ENCODE results near the gene THRA. TPM values are rescaled to one million over a fixed set of nuclear protein-coding genes. Genes with fewer than 3 reads are reported as not detected.

Gene THRA
- total RNA-seq, 1 experiment from 2014 or later, result 14.5 TPM

DNA sequence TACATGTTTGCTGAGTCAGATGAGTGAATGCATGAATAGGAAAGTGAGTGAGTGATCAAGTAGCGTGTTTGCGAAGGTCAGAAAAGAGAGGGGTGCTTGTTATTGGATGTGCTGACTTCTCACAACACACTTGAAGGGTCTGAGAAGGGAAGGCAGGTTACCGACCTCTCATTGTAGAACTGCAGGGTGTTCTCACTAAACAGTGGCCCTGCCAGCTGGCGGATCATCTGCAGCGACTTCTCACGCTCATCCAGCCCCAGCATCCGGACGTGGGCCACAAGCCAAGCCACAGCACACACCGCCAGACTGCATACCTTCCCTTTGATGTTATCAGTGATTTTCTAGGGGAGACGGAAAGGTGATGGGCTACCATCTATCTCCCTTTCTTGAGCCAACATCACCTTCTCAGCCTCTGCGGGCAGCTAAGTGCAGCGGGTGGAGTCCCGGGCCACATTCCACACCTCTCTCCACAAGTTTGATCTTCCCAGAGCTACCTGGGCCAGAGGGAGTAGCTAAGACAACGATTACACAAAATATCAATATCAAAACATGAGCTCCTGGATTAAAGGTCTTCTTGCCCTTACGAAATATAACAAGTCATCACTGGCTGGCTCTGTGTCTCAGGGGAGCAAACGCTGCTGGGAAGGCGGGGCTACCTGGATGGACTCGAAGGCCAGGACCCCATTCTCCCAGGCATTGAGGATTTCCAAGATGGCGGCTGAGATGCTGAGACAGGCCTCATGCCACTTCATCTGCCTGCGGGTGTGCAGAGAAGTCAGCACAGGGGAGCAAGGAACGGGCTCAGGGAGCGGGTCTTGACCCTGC lies 36.6 kb upstream of the THRA start:
- Histone ChIP-seq H3K27me3 (replicated peaks; ENCODE audit: insufficient read depth, low read depth, low read length, poor library complexity) (no peaks in the 10 kb centered on the region), H3K27ac (ENCODE audit: low read depth, low read length, poor library complexity, severe bottlenecking) (no peak overlapping the region), H3K36me3 (ENCODE audit: insufficient read depth, low read length, poor library complexity, severe bottlenecking) (no peaks in the 10 kb centered on the region), H3K9me3 (ENCODE audit: low read depth, low read length, poor library complexity, severe bottlenecking) (no peaks in the 10 kb centered on the region), H3K4me1 (ENCODE audit: insufficient read depth, low read length, poor library complexity, severe bottlenecking) (no peaks in the 10 kb centered on the region), H3K4me3 (ENCODE audit: low read depth, low read length, poor library complexity, severe bottlenecking) (no peak overlapping the region)
- TF ChIP-seq EZH2 (IDR thresholded peaks at IDR 0.05; ENCODE audit: borderline replicate concordance, low read depth, low read length, poor library complexity, severe bottlenecking), result no peak
- TF ChIP-seq, protein P1, sequence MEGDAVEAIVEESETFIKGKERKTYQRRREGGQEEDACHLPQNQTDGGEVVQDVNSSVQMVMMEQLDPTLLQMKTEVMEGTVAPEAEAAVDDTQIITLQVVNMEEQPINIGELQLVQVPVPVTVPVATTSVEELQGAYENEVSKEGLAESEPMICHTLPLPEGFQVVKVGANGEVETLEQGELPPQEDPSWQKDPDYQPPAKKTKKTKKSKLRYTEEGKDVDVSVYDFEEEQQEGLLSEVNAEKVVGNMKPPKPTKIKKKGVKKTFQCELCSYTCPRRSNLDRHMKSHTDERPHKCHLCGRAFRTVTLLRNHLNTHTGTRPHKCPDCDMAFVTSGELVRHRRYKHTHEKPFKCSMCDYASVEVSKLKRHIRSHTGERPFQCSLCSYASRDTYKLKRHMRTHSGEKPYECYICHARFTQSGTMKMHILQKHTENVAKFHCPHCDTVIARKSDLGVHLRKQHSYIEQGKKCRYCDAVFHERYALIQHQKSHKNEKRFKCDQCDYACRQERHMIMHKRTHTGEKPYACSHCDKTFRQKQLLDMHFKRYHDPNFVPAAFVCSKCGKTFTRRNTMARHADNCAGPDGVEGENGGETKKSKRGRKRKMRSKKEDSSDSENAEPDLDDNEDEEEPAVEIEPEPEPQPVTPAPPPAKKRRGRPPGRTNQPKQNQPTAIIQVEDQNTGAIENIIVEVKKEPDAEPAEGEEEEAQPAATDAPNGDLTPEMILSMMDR (conservative IDR thresholded peaks at IDR 0.05; ENCODE audit: low read depth, low read length), result no peak
- intact Hi-C loops (cut with micrococcal nuclease; ENCODE audit: unreplicated experiment), result no loop called here
- ChIA-PET CTCF (no interaction called here), POLR2A (ENCODE audit: low non-redundant PET) (no interaction called here)
- DNase-seq (ENCODE audit: low spot score), result no peak
- no TSS peak for BruUV-seq (replicated peaks)

- no peaks in the 10 kb centered on the region for H3K4me1 ChIP-seq (ENCODE audit: insufficient read depth, low read length, poor library complexity, severe bottlenecking)
- H3K36me3 ChIP-seq (ENCODE audit: insufficient read depth, low read length, poor library complexity, severe bottlenecking), result no peaks in the 10 kb centered on the region
- no peaks in the 10 kb centered on the region for H3K27me3 ChIP-seq (replicated peaks; ENCODE audit: insufficient read depth, low read depth, low read length, poor library complexity)
- ChIA-PET CTCF (interaction anchor here (0.6 kb wide), 1 partner anchor 17 kb away, joined by 3 read pairs; no protein-coding TSS in a partner anchor), POLR2A (ENCODE audit: low non-redundant PET) (no interaction called here)
- intact Hi-C loops (cut with micrococcal nuclease; ENCODE audit: unreplicated experiment), result no loop called here
- no TSS peak for BruUV-seq (replicated peaks)
- TF ChIP-seq EZH2 (IDR thresholded peaks at IDR 0.05; ENCODE audit: borderline replicate concordance, low read depth, low read length, poor library complexity, severe bottlenecking), result no peak
- TF ChIP-seq, protein P1 (conservative IDR thresholded peaks at IDR 0.05; ENCODE audit: low read depth, low read length), result peak; percentile 71
- DNase-seq (ENCODE audit: low spot score), result peak; percentile 74
- no peaks in the 10 kb centered on the region for H3K9me3 ChIP-seq (ENCODE audit: low read depth, low read length, poor library complexity, severe bottlenecking)
- no peak overlapping the region for H3K4me3 ChIP-seq (ENCODE audit: low read depth, low read length, poor library complexity, severe bottlenecking)
- H3K27ac ChIP-seq (ENCODE audit: low read depth, low read length, poor library complexity, severe bottlenecking), result no peak overlapping the region
Observed at GRCh38 chr17:40026816-40027613, 35.8 kb upstream of the THRA start.

GRCh38 chr17:40027614-40028012 lies 35.2 kb upstream of the THRA start:
- TF ChIP-seq, protein P1 (conservative IDR thresholded peaks at IDR 0.05; ENCODE audit: low read depth, low read length), result no peak
- TF ChIP-seq EZH2 (IDR thresholded peaks at IDR 0.05; ENCODE audit: borderline replicate concordance, low read depth, low read length, poor library complexity, severe bottlenecking), result no peak
- Histone ChIP-seq H3K4me3 (ENCODE audit: low read depth, low read length, poor library complexity, severe bottlenecking) (no peak overlapping the region), H3K27me3 (replicated peaks; ENCODE audit: insufficient read depth, low read depth, low read length, poor library complexity) (no peaks in the 10 kb centered on the region), H3K27ac (ENCODE audit: low read depth, low read length, poor library complexity, severe bottlenecking) (no peak overlapping the region), H3K4me1 (ENCODE audit: insufficient read depth, low read length, poor library complexity, severe bottlenecking) (no peaks in the 10 kb centered on the region), H3K36me3 (ENCODE audit: insufficient read depth, low read length, poor library complexity, severe bottlenecking) (no peaks in the 10 kb centered on the region), H3K9me3 (ENCODE audit: low read depth, low read length, poor library complexity, severe bottlenecking) (no peaks in the 10 kb centered on the region)
- ChIA-PET POLR2A (ENCODE audit: low non-redundant PET) (no interaction called here), CTCF (interaction anchor here (0.6 to 0.7 kb wide), 2 partner anchors 16 to 18 kb away, joined by 3 read pairs; no protein-coding TSS in a partner anchor)
- intact Hi-C loops (cut with micrococcal nuclease; ENCODE audit: unreplicated experiment), result no loop called here
- DNase-seq (ENCODE audit: low spot score), result no peak
- BruUV-seq (replicated peaks), result no TSS peak
